ENCODE results near the gene COL16A1. TPM values are rescaled to one million over a fixed set of nuclear protein-coding genes. Genes with fewer than 3 reads are reported as not detected.

Gene COL16A1
- total and polyA plus RNA-seq, 4 donors, result 0.43 to 3.8 (median 2.3) TPM

- WGBS, result 87% methylated on average over 3 of the region's 3 CpGs
- no peak overlapping the region for H3K4me3 ChIP-seq (ENCODE audit: low read depth in 1 of 3, low read length in 3 of 3)
- no peaks in the 10 kb centered on the region for H3K36me3 ChIP-seq (ENCODE audit: control insufficient read depth in 4 of 4, insufficient read depth in 3 of 4, low read depth in 1 of 4, low read length in 3 of 4)
- no peaks in the 10 kb centered on the region for H3K27me3 ChIP-seq (ENCODE audit: control insufficient read depth in 4 of 4, insufficient read depth in 4 of 4, low read length in 3 of 4)
- no peaks in the 10 kb centered on the region for H3K4me1 ChIP-seq (ENCODE audit: control insufficient read depth in 4 of 4, insufficient read depth in 4 of 4, low read length in 3 of 4)
- H3K27ac ChIP-seq (ENCODE audit: low read depth in 1 of 2, low read length in 2 of 2), result no peak overlapping the region
- no peak for DNase-seq (ENCODE audit: low spot score)
- TF ChIP-seq RAD21 (IDR thresholded peaks at IDR 0.05) (no peak), NR2F2 (IDR thresholded peaks at IDR 0.05) (no peak), YY1 (IDR thresholded peaks at IDR 0.05) (no peak), CTCF (IDR thresholded peaks at IDR 0.05; ENCODE audit: low read depth, low read length, missing input control) (no peak), FOXA1 (IDR thresholded peaks at IDR 0.05) (no peak), SP1 (IDR thresholded peaks at IDR 0.05) (no peak), TAF1 (conservative IDR thresholded peaks at IDR 0.05) (no peak)
- TF ChIP-seq, protein P1, sequence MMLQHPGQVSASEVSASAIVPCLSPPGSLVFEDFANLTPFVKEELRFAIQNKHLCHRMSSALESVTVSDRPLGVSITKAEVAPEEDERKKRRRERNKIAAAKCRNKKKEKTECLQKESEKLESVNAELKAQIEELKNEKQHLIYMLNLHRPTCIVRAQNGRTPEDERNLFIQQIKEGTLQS (IDR thresholded peaks at IDR 0.05), result no peak
- TF ChIP-seq, protein P2, sequence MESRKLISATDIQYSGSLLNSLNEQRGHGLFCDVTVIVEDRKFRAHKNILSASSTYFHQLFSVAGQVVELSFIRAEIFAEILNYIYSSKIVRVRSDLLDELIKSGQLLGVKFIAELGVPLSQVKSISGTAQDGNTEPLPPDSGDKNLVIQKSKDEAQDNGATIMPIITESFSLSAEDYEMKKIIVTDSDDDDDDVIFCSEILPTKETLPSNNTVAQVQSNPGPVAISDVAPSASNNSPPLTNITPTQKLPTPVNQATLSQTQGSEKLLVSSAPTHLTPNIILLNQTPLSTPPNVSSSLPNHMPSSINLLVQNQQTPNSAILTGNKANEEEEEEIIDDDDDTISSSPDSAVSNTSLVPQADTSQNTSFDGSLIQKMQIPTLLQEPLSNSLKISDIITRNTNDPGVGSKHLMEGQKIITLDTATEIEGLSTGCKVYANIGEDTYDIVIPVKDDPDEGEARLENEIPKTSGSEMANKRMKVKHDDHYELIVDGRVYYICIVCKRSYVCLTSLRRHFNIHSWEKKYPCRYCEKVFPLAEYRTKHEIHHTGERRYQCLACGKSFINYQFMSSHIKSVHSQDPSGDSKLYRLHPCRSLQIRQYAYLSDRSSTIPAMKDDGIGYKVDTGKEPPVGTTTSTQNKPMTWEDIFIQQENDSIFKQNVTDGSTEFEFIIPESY (IDR thresholded peaks at IDR 0.05), result no peak
- TF ChIP-seq, protein P3, sequence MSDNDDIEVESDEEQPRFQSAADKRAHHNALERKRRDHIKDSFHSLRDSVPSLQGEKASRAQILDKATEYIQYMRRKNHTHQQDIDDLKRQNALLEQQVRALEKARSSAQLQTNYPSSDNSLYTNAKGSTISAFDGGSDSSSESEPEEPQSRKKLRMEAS (IDR thresholded peaks at IDR 0.05), result no peak
- TF ChIP-seq, protein P4, sequence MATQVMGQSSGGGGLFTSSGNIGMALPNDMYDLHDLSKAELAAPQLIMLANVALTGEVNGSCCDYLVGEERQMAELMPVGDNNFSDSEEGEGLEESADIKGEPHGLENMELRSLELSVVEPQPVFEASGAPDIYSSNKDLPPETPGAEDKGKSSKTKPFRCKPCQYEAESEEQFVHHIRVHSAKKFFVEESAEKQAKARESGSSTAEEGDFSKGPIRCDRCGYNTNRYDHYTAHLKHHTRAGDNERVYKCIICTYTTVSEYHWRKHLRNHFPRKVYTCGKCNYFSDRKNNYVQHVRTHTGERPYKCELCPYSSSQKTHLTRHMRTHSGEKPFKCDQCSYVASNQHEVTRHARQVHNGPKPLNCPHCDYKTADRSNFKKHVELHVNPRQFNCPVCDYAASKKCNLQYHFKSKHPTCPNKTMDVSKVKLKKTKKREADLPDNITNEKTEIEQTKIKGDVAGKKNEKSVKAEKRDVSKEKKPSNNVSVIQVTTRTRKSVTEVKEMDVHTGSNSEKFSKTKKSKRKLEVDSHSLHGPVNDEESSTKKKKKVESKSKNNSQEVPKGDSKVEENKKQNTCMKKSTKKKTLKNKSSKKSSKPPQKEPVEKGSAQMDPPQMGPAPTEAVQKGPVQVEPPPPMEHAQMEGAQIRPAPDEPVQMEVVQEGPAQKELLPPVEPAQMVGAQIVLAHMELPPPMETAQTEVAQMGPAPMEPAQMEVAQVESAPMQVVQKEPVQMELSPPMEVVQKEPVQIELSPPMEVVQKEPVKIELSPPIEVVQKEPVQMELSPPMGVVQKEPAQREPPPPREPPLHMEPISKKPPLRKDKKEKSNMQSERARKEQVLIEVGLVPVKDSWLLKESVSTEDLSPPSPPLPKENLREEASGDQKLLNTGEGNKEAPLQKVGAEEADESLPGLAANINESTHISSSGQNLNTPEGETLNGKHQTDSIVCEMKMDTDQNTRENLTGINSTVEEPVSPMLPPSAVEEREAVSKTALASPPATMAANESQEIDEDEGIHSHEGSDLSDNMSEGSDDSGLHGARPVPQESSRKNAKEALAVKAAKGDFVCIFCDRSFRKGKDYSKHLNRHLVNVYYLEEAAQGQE (IDR thresholded peaks at IDR 0.05), result no peak
- no peak overlapping the region for H3K9ac ChIP-seq (ENCODE audit: low read depth in 1 of 2, low read length in 2 of 2)
- no peaks in the 10 kb centered on the region for H3K9me3 ChIP-seq (ENCODE audit: control insufficient read depth in 4 of 4, low read length in 3 of 4)
Measured at GRCh38 chr1:31658721-31659120, 45.1 kb downstream of the COL16A1 start.

GRCh38 chr1:31657972-31658510 lies 45.8 kb downstream of the COL16A1 start:
- no peaks in the 10 kb centered on the region for H3K36me3 ChIP-seq (ENCODE audit: control insufficient read depth in 4 of 4, insufficient read depth in 3 of 4, low read depth in 1 of 4, low read length in 3 of 4)
- no peak overlapping the region for H3K4me3 ChIP-seq (ENCODE audit: low read depth in 1 of 3, low read length in 3 of 3)
- DNase-seq (ENCODE audit: low spot score), result no peak
- 90% methylated on average over 12 of the region's 12 CpGs for WGBS
- H3K27me3 ChIP-seq (ENCODE audit: control insufficient read depth in 4 of 4, insufficient read depth in 4 of 4, low read length in 3 of 4), result no peaks in the 10 kb centered on the region
- no peak overlapping the region for H3K27ac ChIP-seq (ENCODE audit: low read depth in 1 of 2, low read length in 2 of 2)
- no peak overlapping the region for H3K9ac ChIP-seq (ENCODE audit: low read depth in 1 of 2, low read length in 2 of 2)
- H3K4me1 ChIP-seq (ENCODE audit: control insufficient read depth in 4 of 4, insufficient read depth in 4 of 4, low read length in 3 of 4), result no peaks in the 10 kb centered on the region
- no peak for TF ChIP-seq HNF4G (IDR thresholded peaks at IDR 0.05)
- no peak for TF ChIP-seq RAD21 (IDR thresholded peaks at IDR 0.05)
- TF ChIP-seq, protein P2 (IDR thresholded peaks at IDR 0.05), result no peak
- no peak for TF ChIP-seq GABPA (IDR thresholded peaks at IDR 0.05 in 1 of 2, conservative IDR thresholded peaks at IDR 0.05 in 1 of 2)
- TF ChIP-seq, protein P4 (IDR thresholded peaks at IDR 0.05), result no peak
- no peak for TF ChIP-seq JUND (IDR thresholded peaks at IDR 0.05)
- TF ChIP-seq YY1 (IDR thresholded peaks at IDR 0.05), result no peak
- H3K9me3 ChIP-seq (ENCODE audit: control insufficient read depth in 4 of 4, low read length in 3 of 4), result no peaks in the 10 kb centered on the region

Measured in liver (tissue), 9 donors.